Measurements from ENCODE around the gene NCBP2L.

The NCBP2L gene

DNA sequence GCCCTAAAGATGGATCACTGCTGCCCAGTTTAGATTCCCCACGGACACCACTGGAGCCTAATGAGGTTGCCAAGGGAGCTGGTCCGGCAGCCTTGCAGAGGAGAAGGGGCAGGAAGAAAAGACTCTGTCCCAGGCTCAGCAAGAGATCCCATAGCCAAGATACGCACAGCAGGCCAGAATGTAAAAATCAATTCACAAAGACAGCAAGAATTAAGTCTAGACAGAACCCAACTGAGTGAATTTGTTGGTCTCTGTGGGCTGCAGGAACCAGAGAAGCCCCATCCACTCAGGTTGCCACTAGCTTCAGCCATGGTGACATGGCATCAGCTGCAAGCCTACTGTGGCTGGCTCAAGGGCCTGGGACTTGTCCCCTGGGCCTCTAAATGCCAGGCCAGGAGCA, 24.8 kb upstream of the NCBP2L start:
- Histone ChIP-seq H3K4me2 (ENCODE audit: low read length) (no peak overlapping the region), H3K9me2 (ENCODE audit: low read depth, low read length) (no peaks in the 10 kb centered on the region), H3K4me1 (ENCODE audit: insufficient read depth, low read length, severe bottlenecking) (no peaks in the 10 kb centered on the region), H3K9me3 (ENCODE audit: low read length) (no peaks in the 10 kb centered on the region), H3K9ac (ENCODE audit: low read length) (no peak overlapping the region), H3K27ac (ENCODE audit: low read depth, low read length, poor library complexity, severe bottlenecking) (no peak overlapping the region), H4K20me1 (ENCODE audit: insufficient read depth, low read length) (no peaks in the 10 kb centered on the region), H3K36me3 (ENCODE audit: insufficient read depth, low read length) (no peaks in the 10 kb centered on the region), H3K79me2 (ENCODE audit: insufficient read depth, low read length) (no peaks in the 10 kb centered on the region), H2AFZ (ENCODE audit: low read length) (no peak overlapping the region), H3F3A (ENCODE audit: insufficient read depth, low read length) (no peaks in the 10 kb centered on the region), H3K27me3 (ENCODE audit: insufficient read depth, low read length) (no peaks in the 10 kb centered on the region), H3K4me3 (ENCODE audit: low read depth, low read length, poor library complexity, severe bottlenecking) (no peak overlapping the region)
- TF ChIP-seq, protein P1, sequence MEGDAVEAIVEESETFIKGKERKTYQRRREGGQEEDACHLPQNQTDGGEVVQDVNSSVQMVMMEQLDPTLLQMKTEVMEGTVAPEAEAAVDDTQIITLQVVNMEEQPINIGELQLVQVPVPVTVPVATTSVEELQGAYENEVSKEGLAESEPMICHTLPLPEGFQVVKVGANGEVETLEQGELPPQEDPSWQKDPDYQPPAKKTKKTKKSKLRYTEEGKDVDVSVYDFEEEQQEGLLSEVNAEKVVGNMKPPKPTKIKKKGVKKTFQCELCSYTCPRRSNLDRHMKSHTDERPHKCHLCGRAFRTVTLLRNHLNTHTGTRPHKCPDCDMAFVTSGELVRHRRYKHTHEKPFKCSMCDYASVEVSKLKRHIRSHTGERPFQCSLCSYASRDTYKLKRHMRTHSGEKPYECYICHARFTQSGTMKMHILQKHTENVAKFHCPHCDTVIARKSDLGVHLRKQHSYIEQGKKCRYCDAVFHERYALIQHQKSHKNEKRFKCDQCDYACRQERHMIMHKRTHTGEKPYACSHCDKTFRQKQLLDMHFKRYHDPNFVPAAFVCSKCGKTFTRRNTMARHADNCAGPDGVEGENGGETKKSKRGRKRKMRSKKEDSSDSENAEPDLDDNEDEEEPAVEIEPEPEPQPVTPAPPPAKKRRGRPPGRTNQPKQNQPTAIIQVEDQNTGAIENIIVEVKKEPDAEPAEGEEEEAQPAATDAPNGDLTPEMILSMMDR (IDR thresholded peaks at IDR 0.05; ENCODE audit: low read length), result no peak
- TF ChIP-seq EZH2 (IDR thresholded peaks at IDR 0.05; ENCODE audit: borderline replicate concordance, low read length), result no peak

DNA sequence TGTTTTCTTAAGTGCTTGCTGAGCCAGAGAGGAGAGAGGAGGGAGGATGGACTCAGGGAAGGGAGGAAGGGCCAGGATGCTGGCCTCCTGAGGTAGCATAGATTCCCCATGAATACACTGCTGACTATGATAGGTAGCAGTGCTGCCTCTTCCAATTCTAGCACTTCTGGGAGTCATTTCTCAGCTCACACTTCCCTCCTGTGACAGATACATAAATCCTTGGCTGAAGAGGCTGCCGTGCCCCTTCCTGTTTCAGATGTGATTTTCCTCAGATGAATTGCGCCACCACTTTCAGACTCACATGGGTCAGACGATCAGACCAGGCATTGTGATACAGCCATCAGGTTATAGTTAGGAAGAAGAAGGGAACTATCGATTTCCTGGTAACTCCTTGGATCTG, 24.3 kb upstream of the NCBP2L start:
- Histone ChIP-seq H3K36me3 (ENCODE audit: insufficient read depth, low read length) (no peaks in the 10 kb centered on the region), H3K27me3 (ENCODE audit: insufficient read depth, low read length) (no peaks in the 10 kb centered on the region), H3K4me2 (ENCODE audit: low read length) (no peak overlapping the region), H3K9ac (ENCODE audit: low read length) (no peak overlapping the region), H3K79me2 (ENCODE audit: insufficient read depth, low read length) (no peaks in the 10 kb centered on the region), H4K20me1 (ENCODE audit: insufficient read depth, low read length) (no peaks in the 10 kb centered on the region), H3K9me3 (ENCODE audit: low read length) (no peaks in the 10 kb centered on the region), H2AFZ (ENCODE audit: low read length) (no peak overlapping the region), H3K4me1 (ENCODE audit: insufficient read depth, low read length, severe bottlenecking) (no peaks in the 10 kb centered on the region), H3K4me3 (ENCODE audit: low read depth, low read length, poor library complexity, severe bottlenecking) (no peak overlapping the region), H3K27ac (ENCODE audit: low read depth, low read length, poor library complexity, severe bottlenecking) (no peak overlapping the region), H3F3A (ENCODE audit: insufficient read depth, low read length) (no peaks in the 10 kb centered on the region), H3K9me2 (ENCODE audit: low read depth, low read length) (no peaks in the 10 kb centered on the region)
- no peak for TF ChIP-seq EZH2 (IDR thresholded peaks at IDR 0.05; ENCODE audit: borderline replicate concordance, low read length)
- TF ChIP-seq, protein P1 (IDR thresholded peaks at IDR 0.05; ENCODE audit: low read length), result no peak

DNA sequence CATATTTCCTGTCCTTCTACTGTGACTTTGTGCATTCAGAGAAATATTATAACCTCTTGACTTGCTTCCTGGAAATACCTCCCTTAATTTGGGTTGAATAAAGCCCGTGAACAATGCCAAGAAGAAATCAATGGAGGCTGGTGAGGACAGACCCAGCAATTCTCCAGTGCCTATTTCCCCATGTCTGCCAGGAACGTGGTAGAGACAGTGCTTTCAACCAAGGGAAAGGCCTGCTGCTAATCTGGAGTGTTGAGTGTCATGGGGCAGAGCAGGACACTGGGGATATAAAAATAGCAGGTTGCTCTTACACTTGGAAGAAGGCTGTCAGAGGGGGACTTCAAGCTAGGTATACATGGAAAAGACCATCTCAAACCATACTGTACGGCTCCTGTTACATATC, 21.8 kb upstream of the NCBP2L start:
- H4K20me1 ChIP-seq (ENCODE audit: insufficient read depth, low read length), result no peaks in the 10 kb centered on the region
- no peaks in the 10 kb centered on the region for H3K9me3 ChIP-seq (ENCODE audit: low read length)
- H3K27me3 ChIP-seq (ENCODE audit: insufficient read depth, low read length), result no peaks in the 10 kb centered on the region
- no peaks in the 10 kb centered on the region for H3F3A ChIP-seq (ENCODE audit: insufficient read depth, low read length)
- no peak overlapping the region for H3K9ac ChIP-seq (ENCODE audit: low read length)
- H3K4me3 ChIP-seq (ENCODE audit: low read depth, low read length, poor library complexity, severe bottlenecking), result no peak overlapping the region
- H3K4me1 ChIP-seq (ENCODE audit: insufficient read depth, low read length, severe bottlenecking), result no peaks in the 10 kb centered on the region
- no peaks in the 10 kb centered on the region for H3K36me3 ChIP-seq (ENCODE audit: insufficient read depth, low read length)
- no peak overlapping the region for H2AFZ ChIP-seq (ENCODE audit: low read length)
- H3K9me2 ChIP-seq (ENCODE audit: low read depth, low read length), result no peaks in the 10 kb centered on the region
- no peak overlapping the region for H3K4me2 ChIP-seq (ENCODE audit: low read length)
- no peak for TF ChIP-seq EZH2 (IDR thresholded peaks at IDR 0.05; ENCODE audit: borderline replicate concordance, low read length)
- TF ChIP-seq, protein P1 (IDR thresholded peaks at IDR 0.05; ENCODE audit: low read length), result no peak
- no peak overlapping the region for H3K27ac ChIP-seq (ENCODE audit: low read depth, low read length, poor library complexity, severe bottlenecking)
- no peaks in the 10 kb centered on the region for H3K79me2 ChIP-seq (ENCODE audit: insufficient read depth, low read length)

Measured in OCI-LY1 (cell line).